GM21737 (cell line): ENCODE data around the gene GH1.
"Not testable (repeated sequence)": the region's sequence is repeated elsewhere in the genome, so short reads cannot be mapped to it uniquely, and the experiment has no call there.

Experiments used
- ATAC-seq: cut with Tn5 transposase; IDR thresholded peaks from one replicate; pipeline ENCODE4 v1.9.1; 2021; ENCODE audit warnings: mild to moderate bottlenecking, moderate library complexity; ENCODE audit not compliant: unreplicated experiment

The GH1 gene

GRCh38 chr17:63901971-63902370 lies 16.7 kb downstream of the GH1 start:
- not testable (repeated sequence) for ATAC-seq

- not testable (repeated sequence) for ATAC-seq
Observed at GRCh38 chr17:63898899-63899798, 19.5 kb downstream of the GH1 start.

- not testable (repeated sequence) for ATAC-seq
Observed at GRCh38 chr17:63896524-63897354, 21.9 kb downstream of the GH1 start, which contains the start of gene CSH1. CSH1 (minus strand) TSS chr17:63896574; CDS start chr17:63896511, 63 bp downstream.

- not testable (repeated sequence) for ATAC-seq
Observed at GRCh38 chr17:63894821-63895220, 23.8 kb downstream of the GH1 start.

- ATAC-seq = not testable (repeated sequence)
Observed at GRCh38 chr17:63894021-63894420, 24.6 kb downstream of the GH1 start.

GRCh38 chr17:63892316-63893037 lies 26.2 kb downstream of the GH1 start:
- ATAC-seq = not testable (repeated sequence)

- ATAC-seq = not testable (repeated sequence)
Observed at GRCh38 chr17:63889026-63889848, 29.4 kb downstream of the GH1 start.

GRCh38 chr17:63885119-63885518 lies 33.5 kb downstream of the GH1 start:
- not testable (repeated sequence) for ATAC-seq

- ATAC-seq = not testable (repeated sequence)
Observed at GRCh38 chr17:63882626-63883126, 36.0 kb downstream of the GH1 start.

- ATAC-seq = no peak
Observed at GRCh38 chr17:63881935-63882601, 36.6 kb downstream of the GH1 start, which contains the start of gene GH2. GH2 (minus strand) TSS chr17:63881944; CDS start chr17:63881801, 143 bp downstream.

GRCh38 chr17:63881337-63881736 lies 37.3 kb downstream of the GH1 start:
- not testable (repeated sequence) for ATAC-seq

GRCh38 chr17:63880706-63881105 lies 37.9 kb downstream of the GH1 start:
- no peak for ATAC-seq

GRCh38 chr17:63878413-63878812 lies 40.2 kb downstream of the GH1 start:
- not testable (repeated sequence) for ATAC-seq

- not testable (repeated sequence) for ATAC-seq
Observed at GRCh38 chr17:63874693-63875092, 43.9 kb downstream of the GH1 start.

GRCh38 chr17:63874061-63874626 lies 44.5 kb downstream of the GH1 start:
- ATAC-seq = not testable (repeated sequence)

- ATAC-seq = not testable (repeated sequence)
Observed at GRCh38 chr17:63873577-63873976, 45.1 kb downstream of the GH1 start, which contains the start of gene CSH2. CSH2 (minus strand) TSS chr17:63873677; CDS start chr17:63873614, 63 bp downstream.

- not testable (repeated sequence) for ATAC-seq
Observed at GRCh38 chr17:63871646-63872365, 46.8 kb downstream of the GH1 start.

- not testable (repeated sequence) for ATAC-seq
Observed at GRCh38 chr17:63870292-63870665, 48.4 kb downstream of the GH1 start.
